Stimulated activated CD4-positive, alpha-beta T cell treated with anti-CD3 and anti-CD28 coated beads, TNF-alpha, amount 100 ng/mL, for 1 hour (primary cell): ENCODE measurements around the gene PPM1K.

ENCODE experiments used
- DNase-seq, 3 donors: peaks; one replicate each; pipeline ENCODE4 v3.0.0-alpha.2; 2020; ENCODE audit warnings: low read depth in 3 of 3, low spot score in 1 of 3

The PPM1K gene

GRCh38 chr4:88277711-88278225 lies 6.6 kb downstream of the PPM1K start:
- DNase-seq, result no peak

DNA sequence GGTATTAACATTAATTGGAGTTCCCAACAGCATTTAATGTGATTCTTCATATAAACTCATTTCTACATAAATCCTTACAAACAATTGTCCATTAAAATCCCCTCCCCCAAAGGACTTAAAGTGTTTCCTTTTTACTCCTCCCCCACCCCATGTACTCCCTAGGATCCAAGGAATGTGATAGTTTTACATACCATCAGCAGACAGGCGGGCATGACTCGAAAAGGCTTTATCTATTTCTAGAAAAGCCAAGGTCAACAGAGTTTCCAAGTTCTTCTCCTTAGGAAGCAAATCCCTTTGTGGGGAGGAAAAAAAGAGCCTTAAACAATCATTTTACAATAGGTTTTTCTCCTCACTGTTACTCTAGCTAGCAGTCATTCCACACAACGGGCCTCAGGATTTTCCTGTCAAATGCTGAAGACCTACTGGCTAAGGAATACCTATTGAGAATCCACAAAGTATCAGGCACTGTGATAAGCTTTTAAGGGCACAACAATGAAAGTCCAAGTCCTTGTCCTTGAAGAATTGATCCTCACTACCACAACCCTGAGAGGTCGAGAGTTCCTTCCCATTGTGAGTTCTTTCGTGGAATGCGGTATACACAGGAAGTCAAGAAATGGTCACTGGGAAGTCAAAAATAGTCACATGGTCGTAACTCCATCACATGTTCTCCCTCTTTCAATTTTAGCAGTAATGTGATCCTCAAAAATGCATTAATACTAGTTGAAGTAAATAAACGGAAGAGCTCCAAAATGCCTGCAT lies 7.2 kb downstream of the PPM1K start:
- DNase-seq, result no peak

- no peak for DNase-seq
Measured at GRCh38 chr4:88275949-88276515, 8.3 kb downstream of the PPM1K start.

GRCh38 chr4:88275516-88275915 lies 8.8 kb downstream of the PPM1K start:
- no peak for DNase-seq

- no peak for DNase-seq
Measured at GRCh38 chr4:88268913-88269312, 15.4 kb downstream of the PPM1K start.

DNA sequence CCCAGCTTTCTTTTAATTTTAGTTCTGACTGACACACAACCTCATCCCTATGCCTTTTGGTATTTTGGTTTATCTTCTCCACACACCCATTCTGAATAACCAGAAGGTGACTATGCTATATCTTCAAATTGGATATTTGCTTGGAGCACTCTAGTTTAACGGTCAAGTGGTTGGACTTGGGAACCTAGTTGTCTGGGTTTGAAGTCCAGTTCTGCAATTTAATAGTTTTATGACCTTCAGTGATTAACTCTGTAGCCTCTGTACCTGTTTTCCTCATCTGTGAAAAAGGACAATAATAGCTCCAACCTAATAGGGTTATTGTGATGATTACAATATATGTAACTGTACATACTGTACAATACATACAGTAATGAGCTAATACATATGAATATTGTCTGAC lies 20.0 kb downstream of the PPM1K start:
- no peak for DNase-seq

DNA sequence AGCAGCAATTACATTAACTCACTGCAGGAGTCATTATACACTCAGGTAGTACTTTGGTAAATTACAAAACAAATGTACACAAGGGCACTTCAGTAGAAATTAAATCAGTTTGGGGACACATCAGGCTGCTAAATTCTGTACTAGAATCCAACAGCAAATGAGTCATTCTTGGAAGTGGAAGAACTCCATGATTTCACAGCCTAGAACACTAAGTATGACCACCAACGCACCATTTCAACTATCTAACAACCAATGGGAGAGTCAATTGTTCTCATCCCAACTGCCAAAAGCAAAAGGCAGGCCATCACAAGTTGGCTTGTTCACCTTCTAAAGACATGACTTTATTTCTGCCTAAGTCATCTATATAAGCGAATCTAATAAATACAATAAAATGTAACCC lies 26.6 kb downstream of the PPM1K start:
- DNase-seq, result no peak

DNA sequence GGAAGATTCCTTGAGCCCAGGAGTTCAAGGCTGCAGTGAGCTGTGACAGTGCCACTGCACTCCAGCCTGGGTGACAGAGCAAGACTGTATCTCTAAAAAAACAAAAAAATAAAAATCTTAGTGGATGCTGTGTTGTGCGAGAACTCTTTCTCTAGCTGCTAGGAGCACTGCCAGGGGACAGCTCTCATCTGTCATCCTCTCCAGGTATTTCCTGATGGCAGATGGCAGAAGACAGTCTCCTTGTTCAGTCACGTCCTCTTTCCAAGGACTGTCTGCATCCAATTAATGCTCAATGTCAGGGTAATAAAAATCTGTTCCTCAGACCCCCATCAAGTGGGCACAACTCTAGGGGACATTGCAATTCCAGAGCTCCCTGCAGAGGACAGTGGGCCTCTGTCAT lies 29.2 kb downstream of the PPM1K start:
- no peak for DNase-seq

DNA sequence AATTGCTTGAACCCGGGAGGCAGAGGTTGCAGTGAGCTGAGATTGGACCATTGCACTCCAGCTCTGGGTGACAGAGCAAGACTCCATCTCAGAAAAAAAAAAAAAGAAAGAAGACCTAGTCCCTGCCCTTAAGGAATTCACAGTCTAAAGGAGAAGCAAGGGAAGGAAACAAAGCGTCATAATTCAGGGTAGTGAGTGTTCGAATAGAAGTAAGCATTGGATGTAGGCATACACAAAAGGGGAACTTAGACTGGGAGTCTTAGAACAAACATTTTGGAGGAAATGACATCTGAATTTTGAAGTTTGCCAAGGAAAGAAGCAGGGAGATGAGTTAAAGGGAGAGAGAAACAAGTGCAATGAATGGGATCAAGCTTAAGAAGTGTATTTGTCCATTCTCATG lies 32.4 kb downstream of the PPM1K start:
- DNase-seq, result no peak

GRCh38 chr4:88247148-88247547 lies 37.2 kb downstream of the PPM1K start:
- no peak for DNase-seq

DNA sequence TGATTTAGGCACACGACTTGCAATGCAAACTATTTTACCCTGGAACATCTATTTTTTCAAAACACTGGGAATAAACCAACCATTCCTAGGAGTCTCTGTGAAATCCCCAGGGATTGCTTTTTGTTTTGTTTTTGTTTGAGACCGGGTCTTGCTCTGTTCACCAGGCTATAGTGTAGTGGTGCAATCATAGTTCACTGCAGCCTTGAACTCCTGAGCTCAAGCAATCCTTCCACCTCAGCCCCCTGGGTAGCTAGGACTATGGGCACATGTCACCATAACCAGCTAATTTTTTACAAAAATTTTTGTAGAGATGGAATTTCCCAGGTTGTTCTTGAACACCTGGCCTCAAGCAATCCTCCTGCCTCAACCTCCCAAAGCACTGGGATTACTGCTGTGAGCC lies 37.8 kb downstream of the PPM1K start:
- no peak for DNase-seq

DNA sequence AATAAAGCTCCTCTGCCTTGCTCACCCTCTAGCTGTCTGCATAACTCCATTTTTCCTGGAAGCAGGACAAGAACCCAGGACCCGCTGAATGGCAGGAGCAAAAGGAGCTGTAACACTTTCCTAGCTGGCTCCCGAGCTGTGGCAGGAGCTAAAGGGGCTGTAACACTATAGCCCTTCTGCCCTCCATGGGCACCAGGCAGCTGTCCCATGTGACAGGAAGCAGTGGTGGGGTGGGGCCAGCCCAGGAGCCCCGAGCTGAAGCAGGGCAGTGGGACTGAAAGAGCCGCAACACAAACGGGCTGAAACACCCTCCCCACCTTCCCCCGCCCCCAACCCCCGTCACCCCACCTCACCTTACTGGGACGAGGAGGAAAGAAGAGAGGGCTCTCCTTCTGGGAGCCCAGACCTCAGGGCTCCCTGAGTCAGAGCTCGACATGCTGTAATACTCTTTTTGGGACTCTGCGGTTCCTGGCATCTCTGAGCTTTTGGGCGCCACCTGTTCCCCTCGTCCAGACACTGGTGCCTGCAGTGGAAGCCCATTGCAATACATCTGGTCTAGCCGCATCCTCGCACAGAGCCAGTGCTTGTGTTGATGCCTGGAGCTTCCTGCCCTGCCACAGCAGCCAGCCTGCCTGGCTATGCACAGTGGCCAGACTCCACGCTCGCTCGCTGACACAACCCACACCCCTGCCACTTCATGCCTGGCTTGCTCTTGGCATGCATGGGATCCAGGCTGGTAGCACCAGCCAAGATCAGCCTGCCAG lies 39.4 kb downstream of the PPM1K start:
- peak in 1 of 3 donors; percentile 1 for DNase-seq

DNA sequence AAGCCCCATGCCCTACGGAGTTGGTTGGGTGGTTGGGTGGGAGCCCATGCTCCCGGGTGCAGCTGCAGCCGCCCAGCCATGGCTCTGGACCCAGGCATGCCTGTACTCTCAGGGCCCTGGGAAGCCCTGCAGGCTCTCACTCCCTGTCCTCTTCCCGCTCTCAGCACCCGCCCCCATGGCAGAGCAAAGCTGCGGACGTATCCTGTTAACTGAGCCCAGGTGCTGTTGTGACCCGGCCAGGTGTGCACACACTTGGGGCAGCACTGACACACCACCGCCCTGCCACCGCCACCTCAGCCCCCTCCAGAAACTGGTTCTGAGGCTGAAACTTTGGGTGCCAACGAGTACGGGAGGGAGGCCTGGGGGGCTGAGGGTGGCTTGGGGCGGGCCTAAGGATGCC lies 40.3 kb downstream of the PPM1K start:
- DNase-seq, result no peak

DNA sequence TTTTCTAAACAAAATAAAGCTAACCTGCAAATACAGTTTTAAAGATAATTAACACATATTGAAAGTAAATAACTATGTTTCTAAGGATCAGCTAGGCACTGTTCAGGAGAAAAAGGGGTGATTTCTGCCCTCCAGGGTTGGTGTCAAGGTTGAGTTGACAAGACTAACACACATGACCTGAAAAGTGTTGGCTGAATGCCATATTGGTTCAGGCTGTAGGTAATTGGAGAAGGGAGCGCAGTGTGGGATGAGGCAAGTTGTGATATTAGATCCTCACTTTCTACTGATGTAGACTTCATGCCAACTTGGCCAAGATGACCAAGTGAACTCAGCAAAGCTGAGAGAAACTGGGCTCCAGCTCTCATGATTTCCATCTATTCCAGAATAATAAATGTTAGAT lies 42.2 kb downstream of the PPM1K start:
- no peak for DNase-seq

DNA sequence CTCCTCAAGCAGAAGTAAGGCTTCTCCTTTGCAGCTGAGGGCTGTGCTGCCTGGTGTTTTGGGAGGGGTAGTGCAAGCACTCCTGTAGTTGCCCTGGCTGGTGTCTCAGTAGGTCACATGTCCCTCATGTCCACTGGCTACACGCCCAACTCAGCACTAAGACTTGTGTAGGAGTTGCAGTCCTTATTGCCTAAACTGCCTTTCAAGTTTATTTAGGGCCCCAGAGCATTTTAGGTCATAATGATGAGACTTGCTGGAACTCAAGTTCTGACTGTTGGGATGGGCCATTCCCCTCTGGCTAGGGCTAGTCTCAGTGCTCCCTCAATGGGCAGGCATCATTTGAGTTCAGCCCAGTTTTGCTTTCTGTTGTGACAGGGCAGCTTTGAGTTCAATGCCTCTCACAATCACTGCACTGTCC lies 44.1 kb downstream of the PPM1K start:
- no peak for DNase-seq

DNA sequence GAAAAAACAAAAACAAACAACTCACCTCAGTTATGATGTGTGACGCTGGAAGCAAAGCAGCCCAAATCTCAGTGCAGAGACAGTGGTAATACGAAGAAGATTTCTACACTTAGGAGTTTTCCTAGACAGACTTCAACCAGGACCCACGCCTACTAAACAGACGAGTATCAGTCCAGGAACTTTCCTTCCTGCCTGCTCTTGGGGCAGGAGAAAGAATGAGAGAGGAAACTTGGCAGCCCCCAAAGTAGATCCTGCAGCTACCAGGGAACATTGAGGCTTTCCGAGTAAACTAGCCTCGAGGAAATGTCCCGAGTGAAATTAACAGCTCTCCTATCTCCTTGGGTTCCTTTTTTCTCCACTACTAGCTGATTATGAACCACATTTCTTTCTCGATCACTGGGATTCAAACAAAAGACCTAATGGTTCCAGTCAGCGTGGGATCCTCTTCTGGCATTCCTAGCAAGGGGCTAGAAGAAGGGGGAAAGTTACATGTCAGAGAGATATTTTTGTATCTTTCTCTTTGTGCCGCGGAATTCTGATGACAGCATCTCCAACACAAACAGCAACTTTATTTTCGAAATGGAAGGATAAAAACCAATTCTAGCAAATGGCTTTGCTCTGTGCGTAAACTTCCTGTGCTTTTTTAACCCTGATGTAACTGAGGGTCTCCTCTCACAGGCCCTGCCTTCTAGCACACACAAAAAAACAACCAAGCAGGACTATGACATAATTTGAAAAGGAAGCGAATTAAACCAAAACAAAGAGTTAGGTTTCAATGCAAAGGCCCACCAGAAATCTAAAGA lies 53.2 kb downstream of the PPM1K start:
- DNase-seq, result no peak

DNA sequence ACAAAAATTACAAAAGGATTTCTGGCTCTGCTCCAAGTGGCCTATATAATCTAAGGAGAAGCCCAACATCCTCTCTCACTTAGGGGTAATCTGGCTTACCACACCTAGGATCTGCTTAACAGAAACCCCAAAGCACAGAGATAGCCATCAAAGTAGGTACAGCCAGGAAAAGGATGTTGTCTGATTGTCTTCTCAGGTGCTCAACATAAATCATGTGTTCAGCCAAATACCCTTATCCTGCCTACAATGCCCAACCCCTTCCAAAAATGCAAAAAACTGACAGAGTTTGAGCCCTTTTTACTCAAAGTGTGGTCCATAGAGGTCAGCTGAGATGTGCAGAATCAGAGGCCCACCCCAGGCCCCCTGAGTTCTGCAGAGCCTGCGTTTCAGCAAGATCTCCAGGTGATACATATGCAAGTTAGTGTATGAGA lies 53.9 kb downstream of the PPM1K start:
- DNase-seq, result no peak

GRCh38 chr4:88227734-88228133 lies 56.6 kb downstream of the PPM1K start:
- no peak for DNase-seq

DNA sequence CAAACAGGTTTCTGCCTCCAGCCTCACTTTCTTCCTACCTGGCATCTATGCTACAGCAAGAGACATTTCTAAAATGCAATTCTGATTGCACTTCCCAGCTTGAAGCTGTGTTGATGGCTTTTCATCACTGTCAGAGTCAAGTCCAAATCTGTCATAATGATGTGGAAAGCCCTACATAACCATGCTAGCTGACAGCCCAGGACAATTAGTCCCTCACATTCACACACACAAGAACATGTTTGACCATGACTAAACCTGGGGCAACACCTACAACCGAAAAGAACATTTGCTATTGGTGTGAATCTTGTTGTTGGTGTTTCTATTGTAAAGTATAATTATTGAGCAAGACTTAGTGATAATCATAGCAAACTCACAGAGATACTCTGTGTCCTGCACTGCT lies 58.2 kb downstream of the PPM1K start:
- DNase-seq, result no peak

DNA sequence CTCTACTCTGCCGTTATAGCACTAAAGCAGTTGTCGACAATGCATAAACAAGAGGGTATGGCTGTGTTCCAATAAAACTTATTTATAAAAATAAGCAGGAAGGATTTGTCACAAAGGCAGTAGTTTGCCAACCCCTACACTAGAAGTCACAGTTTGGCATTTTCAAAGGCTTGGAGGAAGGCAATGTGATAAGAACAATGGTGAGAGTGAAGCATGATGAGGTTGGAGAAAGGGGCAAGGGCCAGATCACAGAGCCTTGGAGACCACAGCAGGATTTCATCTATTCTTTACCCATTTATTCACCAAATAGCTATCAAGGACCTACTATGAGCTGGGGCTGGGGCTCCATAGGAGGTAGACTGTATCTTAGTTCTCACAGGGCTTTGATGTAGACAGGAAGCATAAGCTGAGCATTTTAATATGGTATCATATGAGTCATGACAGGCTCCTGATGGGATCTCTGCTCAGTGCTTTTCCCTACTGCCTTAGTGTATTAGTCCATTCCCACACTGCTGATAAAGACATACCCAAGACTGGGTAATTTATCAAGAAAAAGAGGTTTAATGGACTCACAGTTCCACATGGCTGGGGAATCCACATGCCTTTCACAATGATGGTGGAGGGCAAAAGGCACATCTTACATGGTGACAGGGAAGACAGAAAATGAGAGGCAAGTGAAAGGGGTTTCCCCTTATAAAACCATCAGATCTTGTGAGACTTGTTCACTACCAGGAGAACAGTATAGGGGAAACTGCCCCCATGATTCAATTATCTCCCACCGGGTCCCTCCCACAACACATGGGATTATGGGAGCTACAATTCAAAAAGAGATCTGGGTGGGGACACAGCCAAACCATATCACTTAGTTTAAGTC lies 58.9 kb downstream of the PPM1K start:
- DNase-seq, result no peak
